GM21515 (cell line): ENCODE results near the gene KAT7.
A peak's percentile ranks its signal among the peaks of the same experiment; 100 is the strongest.
"Not testable (repeated sequence)": the region's sequence is repeated elsewhere in the genome, so short reads cannot be mapped to it uniquely, and the experiment has no call there.

Source experiments
- ATAC-seq: cut with Tn5 transposase; IDR thresholded peaks from one replicate; pipeline ENCODE4 v1.9.1; 2021; ENCODE audit not compliant: unreplicated experiment

Gene KAT7

GRCh38 chr17:49788478-49789242 is at the start of gene KAT7:
KAT7 (plus strand) TSS chr17:49788681; CDS start chr17:49788835, 154 bp downstream.
- peak; percentile 86 for ATAC-seq

GRCh38 chr17:49739641-49740271 is 48.7 kb upstream of the KAT7 start:
- ATAC-seq, result peak; percentile 44

DNA sequence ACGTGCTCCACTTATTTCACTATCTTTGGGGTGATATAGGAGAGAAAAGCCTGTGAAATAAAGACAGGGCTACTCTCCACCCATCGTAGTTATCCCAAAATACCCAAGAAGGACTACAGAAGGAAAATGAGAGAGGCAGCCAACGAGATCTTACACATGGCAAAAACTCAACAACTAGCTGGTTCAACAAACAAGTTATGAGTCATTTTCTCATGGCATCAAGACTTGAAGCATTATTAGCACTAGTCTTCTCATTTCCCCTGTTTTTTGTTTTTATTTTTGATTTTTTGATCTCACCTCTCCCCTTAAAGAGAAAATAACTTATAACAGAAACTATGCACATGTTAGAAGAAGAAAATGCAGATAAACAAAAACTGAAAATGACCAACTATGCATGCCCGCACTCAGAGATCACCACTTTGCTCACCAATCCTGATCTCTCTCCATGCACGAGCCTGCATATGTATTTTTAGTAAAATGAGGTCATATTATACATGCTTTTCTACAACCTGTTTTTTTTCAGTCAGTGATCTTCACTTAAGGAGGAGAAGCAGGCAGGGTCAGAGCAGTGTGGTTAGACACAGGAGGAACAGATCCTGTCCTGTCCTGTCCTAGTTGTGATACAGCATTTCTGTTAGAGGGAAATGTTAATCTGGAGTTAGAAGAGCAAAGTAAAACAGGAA is 47.3 kb upstream of the KAT7 start:
- ATAC-seq, result peak; percentile 44

- no peak for ATAC-seq
Measured at GRCh38 chr17:49741692-49742076, 46.8 kb upstream of the KAT7 start.

DNA sequence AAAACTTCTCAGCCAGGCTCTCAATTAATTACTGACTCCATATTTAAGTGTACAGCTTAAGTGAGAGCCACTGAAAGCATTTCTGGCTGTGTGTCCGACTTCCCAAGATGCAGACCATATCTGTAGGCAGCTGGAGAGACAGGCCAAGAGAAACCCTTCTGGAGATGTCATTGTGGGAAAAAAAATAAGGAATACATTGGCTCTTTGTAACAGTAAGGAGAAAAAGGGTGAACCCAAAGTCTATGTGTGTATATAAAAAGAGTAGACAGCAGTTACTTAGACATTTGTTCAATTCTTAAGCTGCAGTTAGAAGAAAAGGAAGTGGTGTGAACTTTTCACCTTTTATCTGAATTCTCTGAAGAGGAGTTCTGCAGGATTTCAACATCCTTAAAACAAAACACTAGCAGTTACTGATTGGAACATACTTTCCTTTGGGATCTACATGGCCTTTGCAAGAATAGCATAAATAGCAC is 46.3 kb upstream of the KAT7 start:
- ATAC-seq, result no peak

DNA sequence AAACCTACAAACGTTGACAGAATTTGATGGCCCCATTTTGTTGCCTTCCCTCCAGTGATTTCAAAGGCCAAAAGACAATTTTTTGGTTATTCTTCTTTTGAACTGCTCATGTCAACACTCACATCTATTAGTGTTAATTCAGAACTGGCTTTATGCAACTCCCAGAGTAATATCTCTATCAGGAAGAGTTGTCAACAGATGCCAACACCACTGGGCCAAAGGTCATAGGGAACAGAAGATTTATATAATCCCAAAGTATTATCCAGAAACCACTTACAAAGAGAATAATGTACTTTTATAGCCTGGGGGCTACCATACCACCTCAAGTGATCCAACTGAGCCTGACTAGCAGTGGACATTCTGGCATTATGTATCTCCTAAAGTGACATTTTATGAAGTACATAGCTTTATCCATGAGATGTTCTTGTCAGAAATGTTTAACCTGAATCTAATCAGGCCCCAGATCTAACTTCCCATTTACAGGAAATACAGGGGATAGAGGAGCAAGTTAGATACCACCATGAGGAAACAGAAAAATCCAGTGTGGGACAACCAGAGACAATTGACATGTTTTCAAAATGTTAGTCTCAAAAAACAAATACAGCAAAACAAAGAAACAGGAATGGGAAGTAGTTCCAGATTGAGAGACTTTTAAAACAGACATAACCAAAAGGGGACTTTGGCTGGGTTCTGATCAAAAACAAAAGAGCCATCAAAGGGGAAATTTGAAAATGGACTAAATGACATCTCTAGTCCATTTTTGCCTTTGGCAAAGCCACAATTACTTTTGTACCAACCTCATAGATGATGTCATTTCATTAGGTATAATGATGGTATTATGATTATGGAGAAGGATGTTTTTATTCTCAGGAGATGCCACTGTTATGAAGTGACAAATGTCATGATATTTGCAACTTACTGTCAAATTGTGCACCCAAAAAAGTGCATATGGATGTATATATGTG is 43.0 kb upstream of the KAT7 start:
- no peak for ATAC-seq

DNA sequence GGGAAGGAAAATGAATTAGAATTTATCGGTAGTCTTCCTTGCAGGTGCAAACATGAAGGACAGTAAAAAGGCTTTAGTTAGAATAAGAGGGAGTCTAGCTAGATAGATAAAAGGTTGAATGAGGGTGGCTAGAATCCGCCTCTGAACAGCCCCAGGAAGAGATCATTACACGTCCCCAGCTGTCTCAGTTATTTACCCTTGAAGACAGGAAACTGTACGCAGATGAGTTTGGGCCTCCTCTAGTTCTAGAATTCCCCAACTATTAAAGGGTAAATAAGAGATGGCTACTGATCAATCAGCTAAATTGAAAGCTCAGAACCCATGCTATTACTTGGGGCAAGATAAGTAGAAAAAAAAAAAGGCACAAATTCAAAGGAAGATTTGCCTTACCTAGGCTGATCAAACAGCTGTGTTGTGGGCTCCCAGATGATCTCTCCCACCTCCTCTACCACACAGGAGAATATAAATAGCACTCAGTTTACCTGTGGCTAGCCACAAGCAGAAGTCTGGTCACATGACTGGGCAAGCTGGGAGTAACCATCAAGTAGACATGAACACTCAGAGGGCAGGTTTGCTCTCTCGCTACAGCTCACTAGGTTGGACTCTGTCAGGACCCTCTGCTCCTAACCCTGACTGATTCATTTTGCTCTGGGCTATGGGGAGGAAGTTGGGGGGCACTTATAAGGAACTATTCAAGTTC is 41.5 kb upstream of the KAT7 start:
- ATAC-seq, result peak; percentile 53

- no peak for ATAC-seq
Measured at GRCh38 chr17:49747632-49748031, 40.8 kb upstream of the KAT7 start.

DNA sequence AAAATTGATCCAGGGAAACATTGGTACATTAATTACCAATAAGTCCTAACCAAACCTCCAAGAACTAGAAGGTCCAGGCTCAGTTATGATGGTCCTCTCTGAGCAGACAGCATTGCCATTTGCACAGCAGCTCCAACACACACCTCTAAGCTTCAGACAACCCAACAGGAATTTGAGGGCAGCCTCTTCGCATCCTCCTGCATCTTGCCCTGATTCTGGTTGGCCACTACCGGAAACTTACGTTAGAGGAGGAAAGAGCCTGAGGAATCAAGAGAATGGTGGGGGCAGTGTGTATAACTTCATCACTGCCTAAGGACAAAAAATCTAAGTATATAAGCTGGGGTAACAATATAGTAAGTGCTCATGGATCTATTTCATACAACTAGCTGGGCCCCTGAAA is 40.3 kb upstream of the KAT7 start:
- no peak for ATAC-seq

GRCh38 chr17:49748791-49749190 is 39.7 kb upstream of the KAT7 start:
- ATAC-seq, result peak; percentile 77

DNA sequence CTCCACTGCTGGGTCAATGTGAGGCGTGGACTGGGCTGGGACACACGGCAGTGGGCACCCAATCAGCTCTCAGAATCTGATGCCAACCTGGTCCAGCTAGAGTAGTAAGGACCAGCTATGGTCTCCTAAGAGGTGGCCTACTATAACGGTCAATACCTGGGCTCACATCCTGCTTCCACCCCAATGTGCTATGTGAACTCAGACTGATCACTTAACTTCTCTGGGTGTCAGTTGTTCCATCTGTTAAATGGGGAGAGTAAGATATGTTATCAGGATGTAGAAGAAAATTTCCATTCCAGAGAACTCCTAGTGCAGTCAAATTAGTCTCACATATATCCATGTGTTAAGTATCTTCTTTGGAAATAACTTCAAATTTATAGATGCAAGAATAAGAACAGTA is 38.8 kb upstream of the KAT7 start:
- no peak for ATAC-seq

DNA sequence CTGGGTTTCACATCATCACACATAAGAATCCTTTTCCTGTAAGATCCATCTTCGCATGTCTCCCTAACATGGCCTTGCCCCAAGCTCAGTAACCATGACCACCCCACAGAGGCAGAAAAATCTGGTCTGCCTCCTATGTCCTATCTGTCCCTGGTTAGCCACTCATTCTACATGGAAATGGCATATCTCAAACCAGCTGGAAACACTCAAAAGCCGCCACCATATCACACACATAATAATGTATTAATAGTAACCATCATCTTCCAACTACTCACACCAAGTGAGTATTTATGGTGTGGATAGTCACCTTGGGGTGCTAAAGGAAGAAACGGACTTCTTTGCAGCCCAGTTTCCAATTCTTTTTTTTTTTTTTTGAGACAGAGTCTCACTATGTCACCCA is 36.0 kb upstream of the KAT7 start:
- no peak for ATAC-seq

DNA sequence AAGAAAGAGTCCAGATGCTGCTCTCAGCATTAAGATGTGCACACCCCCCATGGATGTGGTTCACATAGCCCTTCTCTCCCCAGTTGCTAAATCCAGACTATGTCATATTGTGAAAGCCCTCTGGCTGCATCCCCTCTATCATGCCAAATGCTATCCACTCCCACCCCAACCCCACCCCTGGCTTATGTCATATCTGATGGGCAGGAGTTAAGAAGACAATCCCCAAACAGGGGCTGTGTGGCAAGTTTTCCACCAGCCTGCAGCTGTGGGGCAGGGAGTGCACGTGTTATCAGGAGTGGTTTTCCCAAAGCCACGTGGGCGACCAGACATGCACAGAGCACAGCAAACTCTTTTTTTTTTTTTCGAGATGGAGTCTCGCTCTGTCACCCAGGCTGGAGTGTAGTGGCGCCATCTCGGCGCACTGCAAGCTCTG is 34.5 kb upstream of the KAT7 start:
- ATAC-seq, result no peak

- no peak for ATAC-seq
Measured at GRCh38 chr17:49755663-49756283, 32.7 kb upstream of the KAT7 start.

DNA sequence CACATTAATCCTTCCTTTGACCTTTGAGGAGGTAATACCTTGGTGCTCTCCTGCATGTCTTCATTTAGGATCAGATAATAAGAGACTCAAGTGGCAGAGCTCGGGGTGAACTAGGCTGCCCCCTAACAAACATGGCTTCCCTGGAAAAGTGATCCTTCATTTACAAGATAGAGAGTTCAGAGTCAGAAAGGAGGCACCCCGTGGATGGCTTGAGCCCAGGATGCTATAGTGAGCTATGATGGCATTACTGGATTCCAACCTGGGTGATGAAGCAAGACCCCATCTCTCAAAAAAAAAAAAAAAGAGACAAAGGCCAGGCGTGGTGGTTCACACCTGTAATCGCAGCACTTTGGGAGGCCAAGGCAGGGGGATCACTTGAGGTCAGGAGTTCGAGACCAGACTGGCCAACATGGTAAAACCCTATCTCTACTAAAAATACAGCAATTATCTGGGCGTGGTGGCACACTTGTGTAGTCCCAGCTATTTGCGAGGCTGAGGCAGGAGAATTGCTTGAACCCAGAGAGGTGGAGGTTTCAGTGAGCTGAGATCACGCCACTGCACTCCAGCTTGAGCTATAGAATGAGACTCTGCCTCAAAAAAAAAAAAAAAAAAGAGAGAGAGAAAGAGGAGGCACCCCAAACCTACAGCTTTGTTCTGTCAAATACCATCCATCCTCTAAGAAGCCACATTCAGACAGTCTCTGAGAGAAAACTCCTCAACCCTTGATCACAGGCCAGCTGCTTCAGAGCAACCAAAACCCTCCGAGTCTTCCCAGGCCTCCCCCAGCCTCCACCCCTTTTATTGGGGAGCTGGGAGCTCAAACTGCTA is 31.9 kb upstream of the KAT7 start:
- ATAC-seq, result no peak

DNA sequence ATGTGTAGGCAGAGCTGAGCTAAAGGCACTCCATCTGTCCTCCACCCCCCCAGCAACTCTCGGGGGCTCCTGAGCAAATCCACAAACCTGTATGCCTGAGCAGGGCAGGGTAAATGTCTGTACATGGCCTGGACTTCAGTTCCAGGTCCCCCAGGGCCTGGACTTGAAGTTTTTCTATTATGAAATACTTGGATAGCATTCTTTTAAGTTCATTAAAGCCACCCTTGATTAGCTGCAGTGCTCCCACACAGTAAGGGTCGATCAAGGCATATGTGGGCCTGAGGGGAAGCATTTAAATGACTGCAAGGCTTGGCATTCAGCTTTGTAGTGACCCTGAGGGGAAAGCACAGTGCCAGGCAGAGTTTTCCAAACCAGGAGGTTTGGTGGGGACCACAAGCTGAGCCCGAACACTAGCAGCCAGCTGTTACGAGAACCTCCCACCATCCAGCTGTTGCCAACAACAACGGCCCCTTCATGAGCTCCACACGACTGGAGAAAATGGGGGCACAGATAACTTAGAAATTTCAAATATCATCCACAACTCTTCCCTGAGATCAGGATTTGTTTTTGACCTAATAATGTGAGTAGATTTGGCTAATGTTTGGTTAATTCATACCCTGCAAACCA is 31.2 kb upstream of the KAT7 start:
- ATAC-seq, result no peak

- not testable (repeated sequence) for ATAC-seq
Measured at GRCh38 chr17:49758464-49759010, 29.9 kb upstream of the KAT7 start.

DNA sequence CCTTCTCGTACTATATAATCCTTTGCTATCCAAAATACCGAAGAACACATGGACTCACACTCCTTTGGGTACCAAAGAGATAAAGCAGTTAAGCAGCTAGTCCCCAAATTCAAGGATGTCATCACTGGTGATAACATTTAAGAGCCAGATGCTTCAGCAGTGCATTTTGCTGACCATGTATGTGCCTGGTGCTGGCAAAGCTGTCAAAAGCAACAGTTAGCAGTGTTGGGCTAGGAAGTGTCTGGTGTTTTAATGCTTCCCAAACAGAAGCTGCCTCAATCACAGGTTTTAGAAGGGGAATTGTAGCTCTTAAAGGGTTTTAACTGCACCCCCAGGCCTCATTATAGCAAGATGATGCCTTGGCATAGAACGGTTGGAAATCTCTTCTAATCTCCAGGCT is 29.3 kb upstream of the KAT7 start:
- ATAC-seq, result no peak
